Ovary (tissue), 9 donors: ENCODE data around the gene ARL5B. TPM values are rescaled to one million over a fixed set of nuclear protein-coding genes. Genes with fewer than 3 reads are reported as not detected.

Experiments used
- DNase-seq, 5 donors: peaks; one replicate each; pipeline ENCODE4 v3.0.0-alpha.2; 2019 to 2020
- H3K27ac ChIP-seq, 2 donors: fragments of 200-600 bp; one replicate each; pipeline versions ENCODE4 v1.5.1 to v1.8.0; 2019 to 2022
- H3K27me3 ChIP-seq: fragments of 200-600 bp; one replicate; pipeline ENCODE4 v1.8.0; 2022
- H3K36me3 ChIP-seq: fragments of 200-600 bp; sonication (generic); one replicate; pipeline ENCODE4 v1.5.1; 2019
- H3K4me1 ChIP-seq: one replicate; pipeline ENCODE4 v1.8.1; 2013; ENCODE audit warnings: mild to moderate bottlenecking, moderate library complexity; ENCODE audit not compliant: insufficient read depth
- H3K4me3 ChIP-seq: fragments of 200-600 bp; sonication (generic); one replicate; pipeline ENCODE4 v1.5.1; 2017
- H3K9me3 ChIP-seq, 2 donors: fragments of 200-600 bp in 1 of 2; sonication (generic) in 1 of 2; one replicate each; pipeline versions ENCODE4 v1.5.1 to v1.8.1; 2013 to 2019; ENCODE audit warnings: mild to moderate bottlenecking in 1 of 2, moderate library complexity in 1 of 2
- CTCF ChIP-seq, 3 donors: fragments of 450-650 bp in 2 of 3; fragments of 200-600 bp in 1 of 3; IDR thresholded peaks; one replicate each; pipeline versions ENCODE4 v1.5.1 to v1.8.0; 2016 to 2022; ENCODE audit warnings: antibody characterized with exemption in 3 of 3, mild to moderate bottlenecking in 1 of 3
- EP300 ChIP-seq: sonication (generic); formaldehyde crosslinking; IDR thresholded peaks from one replicate; pipeline ENCODE4 v1.6.1; 2017; ENCODE audit warnings: antibody characterized with exemption
- POLR2A ChIP-seq: fragments of 450-650 bp; IDR thresholded peaks from one replicate; pipeline ENCODE4 v1.6.1; 2017; ENCODE audit warnings: antibody characterized with exemption, mild to moderate bottlenecking, moderate library complexity
- WGBS, 3 donors: extraction: QIAGEN DNeasy Blood & Tissue Kit in 1 of 3; methylation state at CpG; one replicate each; pipeline versions ENCODE4 v1.1.5 to v1.1.7; 2013 to 2017; 5-methylcytosine and 5-hydroxymethylcytosine counted together
- intact Hi-C, 4 donors: fragments of 100-400 bp; cut with DNase I; formaldehyde crosslinking; loops; one replicate each; pipeline versions ENCODE4 v1.11.0 to v1.15.1; 2022 to 2023
- polyA plus RNA-seq, 2 donors: library from polyadenylated mRNA; stranded (reverse); fragments of 200-250 nt in 1 of 2; fragments of 350-450 nt in 1 of 2; fragmentation: Illumina TruSeq in 1 of 2; extraction: RNeasy Lipid Tissue Mini Kit (QIAGEN cat#74804) in 1 of 2; gene quantifications; one replicate each; pipeline ENCODE4 v1.2.3, GENCODE V29; 2013 to 2014
- total RNA-seq, 7 donors: library from RNA; depleted of rRNA in 2 of 7; stranded (reverse); fragments of >200 nt in 2 of 7; fragmentation: NEBNext Ultra II Directional in 3 of 7; extraction: Animal tissue kit (Norgen Biotek cat#: 25700) in 3 of 7; gene quantifications; one replicate each; pipeline versions ENCODE4 v1.1.0 to v1.2.4, GENCODE V29; 2016 to 2023
- donor health status: DM: no; HTN: no; CAD: no; lungs with moderate emphysema.
- donor health status: DM: no; HTN: no; CAD: no.
- donor health status: Bipolar disorder and iron deficiency.
- donor health status: DM: yes; HTN: yes; CAD: no.
- donor health status: DM: no; HTN: no; CAD: no.
- donor health status: DM: yes; HTN: yes; CAD: no.

ARL5B gene
- total and polyA plus RNA-seq, 9 donors: 6.0 to 19.1 (median 12.8) TPM

GRCh38 chr10:18713077-18713476, 53.8 kb downstream of the ARL5B start:
- no peak for DNase-seq
- Histone ChIP-seq H3K4me1 (no peaks in the 10 kb centered on the region), H3K27ac (no peak overlapping the region), H3K27me3 (no peaks in the 10 kb centered on the region), H3K36me3 (no peaks in the 10 kb centered on the region), H3K9me3 (no peaks in the 10 kb centered on the region), H3K4me3 (no peak overlapping the region)
- WGBS, 3 donors: 42 to 55% (median 44%) methylated on average over 6 of the region's 6 CpGs
- intact Hi-C loops: no loop called here
- TF ChIP-seq POLR2A: no peak
- TF ChIP-seq EP300: no peak
- no peak for TF ChIP-seq CTCF (IDR thresholded peaks at IDR 0.05)

DNA sequence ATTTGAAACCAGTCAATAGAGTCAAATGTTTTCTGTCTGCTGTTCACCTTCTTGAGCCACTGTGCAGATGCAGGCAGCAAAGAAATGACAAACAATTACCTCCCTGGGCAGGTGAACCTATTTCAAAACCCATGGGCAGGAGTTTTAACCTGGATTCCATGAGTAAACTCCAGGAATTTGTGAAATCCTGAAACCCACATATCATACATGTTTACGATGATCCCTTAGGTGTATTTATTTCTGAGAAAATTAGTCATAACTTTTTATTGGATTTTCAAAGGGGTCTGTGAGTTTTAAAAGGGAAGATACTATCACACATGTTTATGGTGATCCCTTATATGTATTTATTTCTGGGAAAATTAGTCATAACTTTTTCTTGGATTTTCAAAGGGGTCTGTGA, 59.8 kb downstream of the ARL5B start:
- H3K27me3 ChIP-seq: no peaks in the 10 kb centered on the region
- 51 to 97% (median 91%) methylated on average over 1 of the region's 1 CpG for WGBS, 3 donors
- DNase-seq: no peak
- H3K4me1 ChIP-seq: no peaks in the 10 kb centered on the region
- no peak for TF ChIP-seq CTCF (IDR thresholded peaks at IDR 0.05)
- TF ChIP-seq POLR2A: no peak
- TF ChIP-seq EP300: no peak
- no peaks in the 10 kb centered on the region for H3K9me3 ChIP-seq
- H3K36me3 ChIP-seq: no peaks in the 10 kb centered on the region
- intact Hi-C loops: no loop called here
- no peak overlapping the region for H3K27ac ChIP-seq
- no peak overlapping the region for H3K4me3 ChIP-seq

DNA sequence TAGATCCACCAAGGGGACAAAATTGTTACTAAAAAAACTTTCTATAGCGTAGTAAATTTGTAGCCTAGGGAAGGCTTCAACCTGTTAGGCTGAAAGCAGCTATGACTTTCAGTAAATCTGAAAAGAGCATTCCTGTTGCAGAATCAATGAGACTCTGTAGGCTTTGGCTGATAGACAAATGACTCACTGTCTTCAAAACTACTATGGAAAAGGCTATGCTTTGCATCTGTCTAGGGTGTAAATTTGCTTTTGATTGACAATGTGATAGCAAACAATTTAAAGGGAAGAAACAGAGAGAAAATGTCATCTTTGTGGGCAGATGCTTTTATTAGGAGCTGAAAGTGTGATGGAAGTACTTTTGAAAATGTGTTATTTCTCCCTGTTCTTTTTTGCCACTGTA, 60.6 kb downstream of the ARL5B start:
- TF ChIP-seq CTCF (IDR thresholded peaks at IDR 0.05) (no peak), POLR2A (no peak), EP300 (no peak)
- H3K9me3 ChIP-seq: no peaks in the 10 kb centered on the region
- no peaks in the 10 kb centered on the region for H3K36me3 ChIP-seq
- no peak for DNase-seq
- no peaks in the 10 kb centered on the region for H3K27me3 ChIP-seq
- no peaks in the 10 kb centered on the region for H3K4me1 ChIP-seq
- no peak overlapping the region for H3K4me3 ChIP-seq
- 88 to 94% (median 91%) methylated on average over 1 of the region's 1 CpG for WGBS, 3 donors
- intact Hi-C loops: no loop called here
- no peak overlapping the region for H3K27ac ChIP-seq

DNA sequence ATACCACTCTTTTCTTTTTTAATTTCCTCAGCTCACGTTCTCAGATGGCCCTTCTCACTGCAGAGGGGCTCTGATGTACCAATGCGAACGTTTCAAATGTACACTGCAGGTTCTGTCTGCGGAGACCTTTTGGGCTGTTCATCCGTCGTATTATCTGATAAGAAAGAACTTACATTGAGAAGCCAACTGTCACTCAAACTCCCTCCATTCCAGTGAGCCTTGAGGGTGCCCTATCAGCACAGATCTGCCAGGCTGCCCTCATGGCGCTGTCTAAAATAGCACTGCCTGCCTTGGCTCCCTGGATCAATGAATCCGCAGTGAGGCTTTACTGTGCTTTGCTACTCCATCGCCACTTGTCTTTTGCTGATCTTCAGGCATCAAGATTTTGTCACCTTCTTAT, 61.8 kb downstream of the ARL5B start:
- Histone ChIP-seq H3K27me3 (no peaks in the 10 kb centered on the region), H3K27ac (no peak overlapping the region), H3K36me3 (no peaks in the 10 kb centered on the region), H3K4me1 (no peaks in the 10 kb centered on the region), H3K9me3 (no peaks in the 10 kb centered on the region), H3K4me3 (no peak overlapping the region)
- DNase-seq: no peak
- TF ChIP-seq POLR2A (no peak), EP300 (no peak), CTCF (IDR thresholded peaks at IDR 0.05) (no peak)
- intact Hi-C loops: no loop called here
- WGBS, 3 donors: 71 to 74% (median 74%) methylated on average over 8 to 9 of the region's 9 CpGs

DNA sequence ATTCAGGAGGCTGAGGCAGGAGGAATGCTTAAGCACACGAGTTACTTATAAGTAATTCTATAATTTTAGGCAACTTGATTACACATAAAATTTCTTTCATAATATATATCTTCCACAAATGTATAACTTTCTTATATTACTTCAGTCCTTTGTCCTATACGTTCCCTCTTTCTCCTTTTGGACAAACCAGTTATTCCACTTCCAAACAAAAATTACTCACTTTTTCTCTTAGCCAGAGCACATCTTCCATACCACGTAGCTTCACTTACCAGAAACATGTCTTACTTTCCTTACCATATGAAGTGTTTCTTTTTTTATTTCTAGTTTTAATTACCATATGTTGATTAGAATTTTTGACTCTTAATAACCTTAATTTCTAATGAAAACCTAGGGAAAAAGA, 64.6 kb downstream of the ARL5B start:
- H3K4me3 ChIP-seq: no peak overlapping the region
- intact Hi-C loops: no loop called here
- DNase-seq: no peak
- H3K27me3 ChIP-seq: no peaks in the 10 kb centered on the region
- H3K27ac ChIP-seq: no peak overlapping the region
- whole genome bisulfite sequencing, 3 donors: 66 to 77% (median 71%) methylated on average over 3 of the region's 3 CpGs
- no peaks in the 10 kb centered on the region for H3K36me3 ChIP-seq
- TF ChIP-seq EP300: no peak
- TF ChIP-seq CTCF (IDR thresholded peaks at IDR 0.05): no peak
- TF ChIP-seq POLR2A: no peak
- H3K4me1 ChIP-seq: no peaks in the 10 kb centered on the region
- H3K9me3 ChIP-seq: no peaks in the 10 kb centered on the region
